GM12875 (cell line): ENCODE results near the gene NOCT.
"Not testable (repeated sequence)": the region's sequence is repeated elsewhere in the genome, so short reads cannot be mapped to it uniquely, and the experiment has no call there.

Experiments used
- H3K4me3 ChIP-seq: one replicate; pipeline ENCODE4 v1.5.1; 2011; ENCODE audit warnings: low read depth, low read length, control low read depth
- TF ChIP-seq, protein P1 (sequence below): IDR thresholded peaks from 2 replicates; pipeline ENCODE4 v1.5.1; 2011; ENCODE audit warnings: low read depth, mild to moderate bottlenecking, control low read depth, inconsistent platforms, low read length, moderate library complexity, borderline replicate concordance; ENCODE audit not compliant: insufficient read depth

Gene NOCT

GRCh38 chr4:139050446-139050845 is 34.9 kb downstream of the NOCT start:
- TF ChIP-seq, protein P1, sequence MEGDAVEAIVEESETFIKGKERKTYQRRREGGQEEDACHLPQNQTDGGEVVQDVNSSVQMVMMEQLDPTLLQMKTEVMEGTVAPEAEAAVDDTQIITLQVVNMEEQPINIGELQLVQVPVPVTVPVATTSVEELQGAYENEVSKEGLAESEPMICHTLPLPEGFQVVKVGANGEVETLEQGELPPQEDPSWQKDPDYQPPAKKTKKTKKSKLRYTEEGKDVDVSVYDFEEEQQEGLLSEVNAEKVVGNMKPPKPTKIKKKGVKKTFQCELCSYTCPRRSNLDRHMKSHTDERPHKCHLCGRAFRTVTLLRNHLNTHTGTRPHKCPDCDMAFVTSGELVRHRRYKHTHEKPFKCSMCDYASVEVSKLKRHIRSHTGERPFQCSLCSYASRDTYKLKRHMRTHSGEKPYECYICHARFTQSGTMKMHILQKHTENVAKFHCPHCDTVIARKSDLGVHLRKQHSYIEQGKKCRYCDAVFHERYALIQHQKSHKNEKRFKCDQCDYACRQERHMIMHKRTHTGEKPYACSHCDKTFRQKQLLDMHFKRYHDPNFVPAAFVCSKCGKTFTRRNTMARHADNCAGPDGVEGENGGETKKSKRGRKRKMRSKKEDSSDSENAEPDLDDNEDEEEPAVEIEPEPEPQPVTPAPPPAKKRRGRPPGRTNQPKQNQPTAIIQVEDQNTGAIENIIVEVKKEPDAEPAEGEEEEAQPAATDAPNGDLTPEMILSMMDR, result no peak
- H3K4me3 ChIP-seq, result no peak overlapping the region

- H3K4me3 ChIP-seq, result no peak overlapping the region
These were observed 38.3 kb downstream of the NOCT start for GRCh38 chr4:139053909-139054308.

GRCh38 chr4:139054791-139055505 is 39.4 kb downstream of the NOCT start:
- TF ChIP-seq, protein P1, result no peak
- H3K4me3 ChIP-seq, result no peak overlapping the region

More at GRCh38 chr4:139053909-139054308, 38.3 kb downstream of the NOCT start:
- TF ChIP-seq, protein P1, result no peak

- H3K4me3 ChIP-seq, result not testable (repeated sequence)
These were observed 43.4 kb downstream of the NOCT start for GRCh38 chr4:139059026-139059425.

DNA sequence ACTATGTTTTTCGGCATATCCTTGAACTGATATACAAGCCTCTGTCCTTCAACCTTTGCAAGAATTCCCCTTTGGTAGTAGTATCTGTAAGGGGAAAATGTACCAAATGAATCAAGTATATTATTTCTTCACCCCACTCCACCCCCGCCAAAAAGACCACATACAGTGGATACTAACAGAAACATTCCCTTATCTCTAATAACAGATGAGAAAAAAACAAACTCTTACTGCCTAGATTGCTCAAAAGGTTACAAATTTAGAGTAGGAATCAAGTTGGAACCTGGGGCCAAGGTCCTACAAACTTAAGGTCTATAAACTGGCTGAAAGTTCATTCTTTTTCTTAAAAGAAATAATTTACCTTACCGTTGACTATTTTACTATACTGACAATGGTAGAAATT is 45.0 kb downstream of the NOCT start:
- no peak overlapping the region for H3K4me3 ChIP-seq
- TF ChIP-seq, protein P1, result no peak

- TF ChIP-seq, protein P1, result no peak
These were observed 60.6 kb downstream of the NOCT start for GRCh38 chr4:139076016-139076744.

GRCh38 chr4:139077567-139078355 is 62.2 kb downstream of the NOCT start:
- H3K4me3 ChIP-seq, result no peak overlapping the region
- TF ChIP-seq, protein P1, result no peak

More at GRCh38 chr4:139076016-139076744, 60.6 kb downstream of the NOCT start:
- H3K4me3 ChIP-seq, result no peak overlapping the region
